SK-N-SH (cell line): ENCODE data around the gene RNF112.

Experiments
- EZH2phosphoT487 ChIP-seq: fragments of 200-600 bp; sonication (generic); IDR thresholded peaks from 2 replicates; pipeline ENCODE4 v1.6.1; 2017; ENCODE audit warnings: low read depth, mixed run types, mild to moderate bottlenecking, antibody characterized with exemption, moderate library complexity, borderline replicate concordance
- FOXJ3 ChIP-seq: sonication (generic); formaldehyde crosslinking; IDR thresholded peaks from 2 replicates; pipeline ENCODE4 v1.5.1; 2020; ENCODE audit warnings: mild to moderate bottlenecking, missing genetic modification reagents
- JUND ChIP-seq: IDR thresholded peaks from 2 replicates; pipeline ENCODE4 v1.4.0; 2012
- SMC3 ChIP-seq: IDR thresholded peaks from 2 replicates; pipeline ENCODE4 v1.6.1; 2012; ENCODE audit warnings: low read depth, low read length, improper control_type of control experiment

GRCh38 chr17:19390951-19391350, 20.1 kb upstream of the RNF112 start:
- no peak for TF ChIP-seq JUND
- no peak for TF ChIP-seq EZH2phosphoT487
- TF ChIP-seq FOXJ3 (CRISPR knock-in tag): no peak
- TF ChIP-seq SMC3: no peak
